SK-N-SH (cell line): Measurements from ENCODE around the gene MET. TPM values are rescaled to one million over a fixed set of nuclear protein-coding genes. Genes with fewer than 3 reads are reported as not detected.
A peak's percentile ranks its signal among the peaks of the same experiment; 100 is the strongest.

Experiments
- CTCF ChIA-PET: fragments of 300-600, 350-600 bp; formaldehyde crosslinking; extraction: SDS; loops from one replicate; lab custom pipeline; 2021; lab: Yijun Ruan, JAX
- POLR2A ChIA-PET: fragments of 350-600 bp; sonication (Branson Sonifier 250); formaldehyde crosslinking; extraction: SDS; loops from one replicate; lab custom pipeline; 2020; ENCODE audit warnings: antibody characterized with exemption, inconsistent platforms; lab: Yijun Ruan, JAX
- DNase-seq: peaks from one replicate; pipeline ENCODE4 v3.0.0; 2012
- H2AFZ ChIP-seq: fragments of 200-600 bp; sonication (generic); 2 replicates; pipeline ENCODE4 v1.8.1; 2016; ENCODE audit warnings: antibody characterized with exemption, mild to moderate bottlenecking, low read depth
- H3F3A ChIP-seq: fragments of 200-600 bp; sonication (generic); replicated peaks from 2 replicates; pipeline ENCODE3; 2016; ENCODE audit warnings: antibody characterized with exemption, mild to moderate bottlenecking; ENCODE audit not compliant: insufficient read depth
- H3K27ac ChIP-seq, 2 experiments: fragments of 200-500 bp in 1 of 2; fragments of 200-600 bp in 1 of 2; sonication (Bioruptor generic) in 1 of 2; sonication (generic), shearing (Covaris generic) in 1 of 2; 2 replicates each; pipeline versions ENCODE4 v1.5.1 to v1.6.1; 2014 to 2016; ENCODE audit warnings: low read depth in 2 of 2, inconsistent platforms in 1 of 2, low read length in 1 of 2, mild to moderate bottlenecking in 1 of 2, mixed read lengths in 1 of 2
- H3K27me3 ChIP-seq: fragments of 200-600 bp; sonication (generic), shearing (Covaris generic); 2 replicates; pipeline ENCODE4 v1.6.1; 2016; ENCODE audit warnings: mixed run types; ENCODE audit not compliant: insufficient read depth
- H3K36me3 ChIP-seq, 2 experiments: fragments of 200-500 bp in 1 of 2; fragments of 200-600 bp in 1 of 2; sonication (Bioruptor generic) in 1 of 2; sonication (generic) in 1 of 2; replicated peaks in 1 of 2; 2 replicates each; pipeline versions ENCODE3 to v1.5.1; 2014 to 2016; ENCODE audit warnings: low read length in 1 of 2, mild to moderate bottlenecking in 1 of 2; ENCODE audit not compliant: insufficient read depth in 2 of 2, control insufficient read depth in 1 of 2
- H3K4me1 ChIP-seq, 2 experiments: fragments of 200-500 bp in 1 of 2; fragments of 200-600 bp in 1 of 2; sonication (Bioruptor generic) in 1 of 2; sonication (generic), shearing (Covaris generic) in 1 of 2; 2 replicates each; pipeline versions ENCODE4 v1.5.1 to v1.6.1; 2014 to 2016; ENCODE audit warnings: low read depth in 1 of 2, low read length in 1 of 2, mixed run types in 1 of 2; ENCODE audit not compliant: insufficient read depth in 2 of 2, control insufficient read depth in 1 of 2
- H3K4me2 ChIP-seq: fragments of 200-600 bp; sonication (generic), shearing (Covaris generic); 2 replicates; pipeline ENCODE4 v1.6.1; 2017; ENCODE audit warnings: mixed run types
- H3K4me3 ChIP-seq, 2 experiments: fragments of 200-500 bp in 1 of 2; fragments of 200-600 bp in 1 of 2; sonication (Bioruptor generic) in 1 of 2; sonication (generic), shearing (Covaris generic) in 1 of 2; 2 replicates each; pipeline versions ENCODE4 v1.5.1 to v1.8.1; 2014 to 2016; ENCODE audit warnings: low read depth in 2 of 2, inconsistent platforms in 1 of 2, low read length in 1 of 2, mild to moderate bottlenecking in 1 of 2, mixed read lengths in 1 of 2, moderate library complexity in 1 of 2
- H3K79me2 ChIP-seq: fragments of 200-600 bp; sonication (generic); 2 replicates; pipeline ENCODE4 v1.8.1; 2017; ENCODE audit warnings: mild to moderate bottlenecking; ENCODE audit not compliant: insufficient read depth
- H3K9ac ChIP-seq: fragments of 200-600 bp; sonication (generic); 2 replicates; pipeline ENCODE4 v1.6.1; 2017; ENCODE audit warnings: mixed run types
- H3K9me2 ChIP-seq: fragments of 200-600 bp; sonication (generic); 2 replicates; pipeline ENCODE4 v1.6.1; 2017; ENCODE audit warnings: mixed run types
- H3K9me3 ChIP-seq: fragments of 200-600 bp; sonication (generic); 2 replicates; pipeline ENCODE4 v1.6.1; 2017; ENCODE audit warnings: mixed run types, mild to moderate bottlenecking, moderate library complexity
- H4K20me1 ChIP-seq: fragments of 200-600 bp; sonication (generic); 2 replicates; pipeline ENCODE4 v1.6.1; 2017; ENCODE audit warnings: mild to moderate bottlenecking, mixed run types; ENCODE audit not compliant: insufficient read depth
- CTCF ChIP-seq: fragments of 200-600 bp; sonication (generic); IDR thresholded peaks from 2 replicates; pipeline ENCODE4 v1.6.1; 2017; ENCODE audit warnings: antibody characterized with exemption, mild to moderate bottlenecking, moderate library complexity
- EP300 ChIP-seq, 2 experiments: IDR thresholded peaks; 2 replicates each; pipeline versions ENCODE4 v1.4.0 to v1.6.1; 2012; ENCODE audit warnings: borderline replicate concordance in 1 of 2, low read depth in 1 of 2, low read length in 1 of 2
- GABPA ChIP-seq: IDR thresholded peaks from 2 replicates; pipeline ENCODE4 v1.4.0; 2012; ENCODE audit warnings: low read depth, mild to moderate bottlenecking
- MXI1 ChIP-seq: IDR thresholded peaks from 2 replicates; pipeline ENCODE4 v1.6.1; 2012; ENCODE audit warnings: mild to moderate bottlenecking, low read depth, low read length, improper control_type of control experiment
- NRF1 ChIP-seq: IDR thresholded peaks from 2 replicates; pipeline ENCODE4 v1.6.1; 2012; ENCODE audit warnings: low read depth, mild to moderate bottlenecking, low read length
- PBX3 ChIP-seq: IDR thresholded peaks from 2 replicates; pipeline ENCODE4; 2012
- RAD21 ChIP-seq: IDR thresholded peaks from 2 replicates; pipeline ENCODE4 v1.6.1; 2012; ENCODE audit warnings: mild to moderate bottlenecking, low read length
- RCOR1 ChIP-seq: fragments of 150-350 bp; IDR thresholded peaks from 2 replicates; pipeline ENCODE4 v1.6.1; 2017; ENCODE audit warnings: antibody characterized with exemption, low read length
- REST ChIP-seq: IDR thresholded peaks from 2 replicates; pipeline ENCODE4 v1.6.1; 2012; ENCODE audit warnings: mild to moderate bottlenecking, low read depth, low read length, moderate library complexity
- RFX5 ChIP-seq: IDR thresholded peaks from 2 replicates; pipeline ENCODE4 v1.6.1; 2012; ENCODE audit warnings: mild to moderate bottlenecking, improper control_type of control experiment, low read length
- TAF1 ChIP-seq: IDR thresholded peaks from 2 replicates; pipeline ENCODE4 v1.6.1; 2012; ENCODE audit warnings: low read depth, mild to moderate bottlenecking, low read length, moderate library complexity, borderline replicate concordance
- TEAD4 ChIP-seq: IDR thresholded peaks from 2 replicates; pipeline ENCODE4 v1.4.0; 2012; ENCODE audit warnings: mild to moderate bottlenecking, borderline replicate concordance; ENCODE audit not compliant: insufficient read depth
- USF1 ChIP-seq: IDR thresholded peaks from 2 replicates; pipeline ENCODE4 v1.4.0; 2012; ENCODE audit warnings: low read depth, borderline replicate concordance
- WGBS: methylation state at CpG from one replicate; pipeline ENCODE4 v1.1.6; 2017; ENCODE audit warnings: low lambda C conversion rate; 5-methylcytosine and 5-hydroxymethylcytosine counted together
- polyA plus RNA-seq, 3 experiments: library from polyadenylated mRNA; depleted of rRNA; stranded (reverse); fragments of >200 nt; gene quantifications; 2 replicates each; pipeline ENCODE4 v1.2.3, GENCODE V29; 2012
- TF ChIP-seq, protein P1 (sequence below): IDR thresholded peaks from 2 replicates; pipeline ENCODE4 v1.4.0; 2012; ENCODE audit warnings: low read depth, borderline replicate concordance
- TF ChIP-seq, protein P2 (sequence below): IDR thresholded peaks from 2 replicates; pipeline ENCODE4 v1.4.0; 2012; ENCODE audit warnings: low read depth

The MET gene
- polyA plus RNA-seq, 1 of the 3 experiments (the other 2 are of a cell fraction), result 38.7 TPM

GRCh38 chr7:116724560-116725231 lies 52.7 kb downstream of the MET start:
- H3K36me3 ChIP-seq, result peaks cover 3 to 6% of the 10 kb centered on the region in 2 experiments
- H3K27ac ChIP-seq, result peak overlapping the region in 1 of 2 experiments; percentile 32; a peak in 2 of 4 replicates
- no peaks in the 10 kb centered on the region for H4K20me1 ChIP-seq
- CTCF ChIA-PET, result interaction anchor here (0.7 kb wide), 1 partner anchor 87 kb away, joined by 3 read pairs; no protein-coding TSS in a partner anchor
- peak overlapping the region; percentile 20; the same call in 1 of the 2 replicates for H2AFZ ChIP-seq
- H3F3A ChIP-seq, result no peaks in the 10 kb centered on the region
- no peaks in the 10 kb centered on the region for H3K9me3 ChIP-seq
- TF ChIP-seq MXI1 (no peak), USF1 (no peak), RAD21 (no peak), TAF1 (no peak), REST (no peak), CTCF (no peak), PBX3 (no peak), EP300 (IDR thresholded peaks at IDR 0.05; ENCODE audit: borderline replicate concordance in 1 of 2, low read depth in 1 of 2, low read length in 1 of 2) (no peak), GABPA (no peak), RCOR1 (no peak), RFX5 (no peak), NRF1 (no peak), TEAD4 (no peak)
- TF ChIP-seq, protein P1, sequence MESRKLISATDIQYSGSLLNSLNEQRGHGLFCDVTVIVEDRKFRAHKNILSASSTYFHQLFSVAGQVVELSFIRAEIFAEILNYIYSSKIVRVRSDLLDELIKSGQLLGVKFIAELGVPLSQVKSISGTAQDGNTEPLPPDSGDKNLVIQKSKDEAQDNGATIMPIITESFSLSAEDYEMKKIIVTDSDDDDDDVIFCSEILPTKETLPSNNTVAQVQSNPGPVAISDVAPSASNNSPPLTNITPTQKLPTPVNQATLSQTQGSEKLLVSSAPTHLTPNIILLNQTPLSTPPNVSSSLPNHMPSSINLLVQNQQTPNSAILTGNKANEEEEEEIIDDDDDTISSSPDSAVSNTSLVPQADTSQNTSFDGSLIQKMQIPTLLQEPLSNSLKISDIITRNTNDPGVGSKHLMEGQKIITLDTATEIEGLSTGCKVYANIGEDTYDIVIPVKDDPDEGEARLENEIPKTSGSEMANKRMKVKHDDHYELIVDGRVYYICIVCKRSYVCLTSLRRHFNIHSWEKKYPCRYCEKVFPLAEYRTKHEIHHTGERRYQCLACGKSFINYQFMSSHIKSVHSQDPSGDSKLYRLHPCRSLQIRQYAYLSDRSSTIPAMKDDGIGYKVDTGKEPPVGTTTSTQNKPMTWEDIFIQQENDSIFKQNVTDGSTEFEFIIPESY, result no peak
- TF ChIP-seq, protein P2, sequence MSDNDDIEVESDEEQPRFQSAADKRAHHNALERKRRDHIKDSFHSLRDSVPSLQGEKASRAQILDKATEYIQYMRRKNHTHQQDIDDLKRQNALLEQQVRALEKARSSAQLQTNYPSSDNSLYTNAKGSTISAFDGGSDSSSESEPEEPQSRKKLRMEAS, result no peak
- POLR2A ChIA-PET, result no interaction called here
- H3K79me2 ChIP-seq, result peaks cover 16% of the 10 kb centered on the region
- H3K4me1 ChIP-seq, result peaks cover 0 to 2% of the 10 kb centered on the region in 2 experiments; a peak in 1 of 4 replicates
- DNase-seq, result no peak
- 24% methylated on average over 5 of the region's 5 CpGs for WGBS
- peaks cover 8% of the 10 kb centered on the region; the same call in 1 of the 2 replicates for H3K27me3 ChIP-seq
- peak overlapping the region; percentile 19 to 53; a peak in 3 of 4 replicates for H3K4me3 ChIP-seq
- no peaks in the 10 kb centered on the region for H3K9me2 ChIP-seq
- peak overlapping the region; percentile 32 for H3K4me2 ChIP-seq
- 0 out of 2 replicates have a peak overlapping the region, but pooled peaks have one; percentile 4 for H3K9ac ChIP-seq
